HG02885 (cell line): ENCODE results near the gene LCTL.

ENCODE experiments used
- ATAC-seq: cut with Tn5 transposase; IDR thresholded peaks from one replicate; pipeline ENCODE4 v1.9.1; 2021; ENCODE audit warnings: mild to moderate bottlenecking; ENCODE audit not compliant: unreplicated experiment, poor library complexity

LCTL gene, protein sequence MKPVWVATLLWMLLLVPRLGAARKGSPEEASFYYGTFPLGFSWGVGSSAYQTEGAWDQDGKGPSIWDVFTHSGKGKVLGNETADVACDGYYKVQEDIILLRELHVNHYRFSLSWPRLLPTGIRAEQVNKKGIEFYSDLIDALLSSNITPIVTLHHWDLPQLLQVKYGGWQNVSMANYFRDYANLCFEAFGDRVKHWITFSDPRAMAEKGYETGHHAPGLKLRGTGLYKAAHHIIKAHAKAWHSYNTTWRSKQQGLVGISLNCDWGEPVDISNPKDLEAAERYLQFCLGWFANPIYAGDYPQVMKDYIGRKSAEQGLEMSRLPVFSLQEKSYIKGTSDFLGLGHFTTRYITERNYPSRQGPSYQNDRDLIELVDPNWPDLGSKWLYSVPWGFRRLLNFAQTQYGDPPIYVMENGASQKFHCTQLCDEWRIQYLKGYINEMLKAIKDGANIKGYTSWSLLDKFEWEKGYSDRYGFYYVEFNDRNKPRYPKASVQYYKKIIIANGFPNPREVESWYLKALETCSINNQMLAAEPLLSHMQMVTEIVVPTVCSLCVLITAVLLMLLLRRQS

DNA sequence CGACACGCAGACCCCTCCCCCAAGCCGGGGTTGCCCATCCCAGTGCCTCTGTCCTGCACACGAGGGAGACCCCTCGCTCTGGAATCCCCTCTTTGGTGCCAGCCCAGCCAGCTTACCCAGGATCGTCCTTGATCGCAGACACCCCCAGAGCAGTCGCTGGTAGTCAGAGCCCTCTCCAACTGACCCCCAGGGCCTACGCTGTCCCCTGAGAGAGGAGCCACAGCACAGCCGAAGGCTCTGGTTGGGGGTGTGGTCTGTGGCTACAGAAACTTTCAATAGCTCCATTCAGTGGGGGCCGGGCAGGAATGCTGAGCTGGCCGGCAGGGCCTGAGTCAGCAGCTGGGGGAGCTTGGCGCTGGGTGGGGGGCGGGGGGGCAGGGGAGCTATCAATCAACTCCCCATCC lies at the start of gene LCTL:
TSS of gene LCTL (minus strand) at position 258 of the 404 bp plus-strand sequence. CDS start 633 bp downstream, outside the sequence.
- no peak for ATAC-seq

GRCh38 chr15:66614951-66615760 lies 49.4 kb upstream of the LCTL start:
- no peak for ATAC-seq

DNA sequence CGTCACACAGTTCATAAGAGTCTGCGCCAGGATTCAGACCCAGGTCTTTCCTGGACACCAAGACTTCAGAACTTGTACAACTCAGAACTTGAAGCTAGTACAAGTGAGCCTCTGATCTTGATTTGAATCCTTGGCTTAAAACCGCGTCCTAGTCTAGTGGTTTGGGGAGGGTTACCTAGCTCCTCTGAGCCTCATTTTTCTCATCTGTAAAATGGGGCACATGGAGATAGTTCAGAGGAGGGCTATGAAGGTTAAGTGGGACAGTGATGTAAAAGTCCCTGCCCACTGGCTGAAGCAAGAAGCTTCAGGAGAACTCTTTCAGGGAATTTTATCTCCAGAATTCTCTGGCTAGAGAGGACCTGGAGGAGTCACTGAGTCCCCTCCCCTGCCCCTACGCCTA lies 48.7 kb upstream of the LCTL start:
- no peak for ATAC-seq

DNA sequence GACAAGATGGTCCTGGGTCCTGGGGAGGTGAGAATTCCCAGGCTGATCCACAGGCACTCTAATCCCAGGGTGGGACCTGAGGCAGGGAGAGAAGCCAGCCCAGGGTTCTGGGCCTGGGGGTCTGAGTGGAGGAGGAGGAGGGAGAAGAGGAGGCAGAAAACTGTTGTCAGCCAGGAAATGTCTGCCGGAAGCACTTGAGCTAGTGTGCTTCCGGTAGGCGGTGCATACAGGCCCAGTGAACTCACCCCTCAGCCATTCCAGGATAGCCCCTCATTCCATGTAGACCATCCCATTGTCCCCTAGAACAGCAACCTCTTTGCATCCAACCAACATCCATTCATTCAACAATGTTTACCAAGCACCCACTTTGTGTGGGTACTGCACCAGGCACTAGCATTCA lies 47.9 kb upstream of the LCTL start:
- ATAC-seq = no peak

DNA sequence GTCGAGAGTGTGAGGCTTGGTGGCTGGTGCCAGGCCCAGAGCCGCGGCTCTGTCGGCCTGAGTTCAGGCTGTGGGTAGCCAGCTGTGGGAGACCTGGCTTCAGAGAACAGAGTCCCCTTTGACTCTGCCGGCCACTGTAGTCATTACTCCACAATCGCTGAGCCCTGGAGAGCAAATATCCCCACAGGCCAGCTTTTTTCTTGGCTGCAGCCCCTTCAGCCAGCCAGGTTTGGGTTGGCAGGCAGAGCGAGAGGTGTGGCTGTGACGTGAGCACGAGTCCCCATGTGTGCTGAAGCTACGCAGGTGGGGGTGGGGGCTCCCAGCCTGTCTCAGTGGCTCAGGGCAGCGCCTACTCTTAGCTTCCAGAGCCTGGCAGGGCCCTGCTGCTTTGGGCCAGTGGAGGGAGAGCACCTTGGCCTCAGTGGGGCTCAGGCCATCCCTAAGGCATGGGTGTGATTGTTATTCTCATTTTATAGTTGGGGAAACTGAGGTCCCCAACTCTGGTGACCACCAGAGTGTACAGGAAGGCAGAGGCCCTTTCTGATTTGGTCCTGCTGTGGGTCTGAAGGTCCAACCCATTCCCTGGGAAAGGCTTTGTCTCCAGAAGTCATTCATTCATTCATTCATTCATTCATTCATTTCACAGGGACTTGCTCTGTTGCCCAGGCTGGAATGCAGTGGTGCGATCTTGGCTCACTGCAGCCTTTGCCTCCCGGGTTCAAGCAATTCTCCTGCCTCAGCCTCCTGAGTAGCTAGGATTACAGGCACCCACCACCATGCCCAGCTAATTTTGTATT lies 45.7 kb upstream of the LCTL start:
- ATAC-seq = no peak

DNA sequence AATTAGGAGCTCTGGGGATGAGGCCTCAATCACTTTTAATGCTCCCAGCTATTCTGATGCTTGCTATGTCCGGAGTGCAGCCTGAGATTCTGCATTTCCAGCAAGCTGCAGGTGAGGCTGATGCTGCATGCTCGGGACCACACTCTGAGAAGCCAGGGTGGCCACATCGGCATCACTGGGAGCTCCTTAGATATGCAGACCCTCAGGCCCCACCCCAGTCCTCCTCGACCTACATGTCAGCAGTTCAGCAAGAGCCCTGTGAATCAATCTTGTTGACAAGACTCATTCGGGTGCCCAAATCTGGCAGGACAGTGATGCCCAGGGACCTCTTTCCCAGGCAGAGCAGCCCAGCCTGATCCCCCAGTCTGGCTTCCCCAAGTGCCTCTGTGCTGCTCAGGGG lies 44.1 kb upstream of the LCTL start:
- no peak for ATAC-seq

DNA sequence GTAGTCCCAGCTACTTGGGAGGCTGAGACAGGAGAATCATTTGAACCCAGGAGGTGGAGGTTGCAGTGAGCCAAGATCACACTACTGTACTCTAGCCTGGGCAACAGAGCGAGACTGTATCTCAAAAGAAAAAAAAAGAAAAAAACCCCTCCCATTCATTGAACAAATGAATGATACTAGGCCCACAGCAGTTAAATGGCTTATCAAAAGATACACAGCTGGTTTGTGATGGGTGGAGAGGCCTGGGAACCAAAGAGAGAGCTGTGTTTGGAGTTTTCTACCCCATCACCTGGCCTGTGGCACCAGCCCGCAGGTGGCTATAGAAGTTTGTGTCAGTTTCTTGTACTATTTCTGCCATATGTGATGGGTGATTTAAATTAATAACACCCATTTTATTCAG lies 43.1 kb upstream of the LCTL start:
- ATAC-seq = no peak

DNA sequence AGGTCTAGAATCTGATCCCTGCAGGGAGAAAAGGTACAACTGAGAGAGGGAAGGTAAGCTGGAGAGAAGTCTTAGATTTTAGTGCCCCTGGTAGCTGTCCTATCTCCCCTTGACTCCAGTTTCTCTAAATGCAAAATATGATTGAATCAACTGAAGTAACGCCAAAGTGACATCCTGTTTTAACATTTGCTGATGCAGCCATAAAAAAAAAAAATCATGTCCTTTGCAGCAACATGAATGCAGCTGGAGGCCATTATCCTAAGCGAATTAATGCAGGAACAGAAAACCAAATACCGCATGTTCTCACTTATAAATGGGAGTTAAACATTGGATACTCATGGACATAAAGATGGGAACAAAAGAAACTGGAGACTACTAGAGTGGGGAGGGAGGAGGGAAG lies 42.4 kb upstream of the LCTL start:
- ATAC-seq = no peak

DNA sequence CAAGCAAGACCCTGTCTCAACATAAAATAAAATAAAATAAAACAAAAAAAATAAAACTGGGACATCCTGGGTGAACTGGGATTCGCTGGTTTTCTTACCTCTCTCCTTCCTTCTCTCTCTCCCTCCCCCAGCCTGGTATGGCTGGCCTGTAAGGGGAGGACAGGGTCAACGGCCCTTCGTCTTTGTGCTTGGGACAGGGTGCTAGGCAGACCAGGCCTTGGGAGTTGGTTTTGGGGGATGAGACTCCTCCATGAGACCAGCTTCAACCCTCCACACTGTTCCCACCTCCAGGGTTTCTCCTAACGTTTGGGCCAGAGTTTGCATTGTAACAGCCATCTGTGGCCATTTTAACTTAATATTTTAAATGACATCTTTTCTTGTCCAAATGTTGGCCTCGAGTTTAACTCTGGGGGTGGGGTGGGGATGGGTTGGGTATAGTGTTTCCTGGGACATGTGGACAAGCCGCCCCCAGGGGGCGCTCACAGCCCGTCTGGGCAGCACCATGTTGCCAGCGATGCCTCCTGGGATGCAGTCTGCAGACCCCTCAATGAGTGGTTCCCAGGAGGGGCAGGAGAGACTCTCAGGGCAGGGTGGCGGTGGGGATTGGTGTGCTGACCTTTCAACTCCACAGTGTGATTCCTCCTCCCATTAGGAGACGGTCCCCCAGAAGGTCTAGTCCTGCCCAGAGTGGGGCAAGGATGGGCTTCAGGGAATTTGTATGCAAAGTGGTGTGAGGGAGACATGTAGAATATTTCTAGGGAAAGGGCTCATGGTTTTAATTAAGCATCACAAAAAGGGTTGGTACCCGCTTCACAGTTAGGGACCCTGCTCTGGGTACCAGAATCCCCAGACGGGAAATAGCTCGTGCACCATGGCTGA lies 37.7 kb upstream of the LCTL start:
- no peak for ATAC-seq

DNA sequence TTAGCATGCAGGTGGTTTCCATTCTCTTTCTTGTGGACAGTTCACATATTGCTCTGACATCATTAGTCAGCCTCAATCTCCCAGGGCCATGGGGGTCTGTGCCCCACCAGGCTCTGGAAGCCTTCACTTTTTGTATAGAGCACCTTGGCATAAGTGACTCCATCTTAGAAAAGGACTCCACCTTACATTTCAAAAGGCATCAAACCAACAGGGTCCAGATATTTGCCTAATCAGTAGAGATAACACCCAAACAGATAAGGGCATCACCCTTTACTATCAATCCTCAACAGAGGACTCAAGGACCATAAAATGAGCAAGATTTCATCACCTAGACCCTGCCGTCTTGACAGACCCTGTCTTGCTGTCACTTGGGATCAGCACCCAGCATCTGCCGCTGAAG lies 35.7 kb upstream of the LCTL start:
- ATAC-seq = no peak

GRCh38 chr15:66600240-66600627 lies 34.4 kb upstream of the LCTL start:
- no peak for ATAC-seq

DNA sequence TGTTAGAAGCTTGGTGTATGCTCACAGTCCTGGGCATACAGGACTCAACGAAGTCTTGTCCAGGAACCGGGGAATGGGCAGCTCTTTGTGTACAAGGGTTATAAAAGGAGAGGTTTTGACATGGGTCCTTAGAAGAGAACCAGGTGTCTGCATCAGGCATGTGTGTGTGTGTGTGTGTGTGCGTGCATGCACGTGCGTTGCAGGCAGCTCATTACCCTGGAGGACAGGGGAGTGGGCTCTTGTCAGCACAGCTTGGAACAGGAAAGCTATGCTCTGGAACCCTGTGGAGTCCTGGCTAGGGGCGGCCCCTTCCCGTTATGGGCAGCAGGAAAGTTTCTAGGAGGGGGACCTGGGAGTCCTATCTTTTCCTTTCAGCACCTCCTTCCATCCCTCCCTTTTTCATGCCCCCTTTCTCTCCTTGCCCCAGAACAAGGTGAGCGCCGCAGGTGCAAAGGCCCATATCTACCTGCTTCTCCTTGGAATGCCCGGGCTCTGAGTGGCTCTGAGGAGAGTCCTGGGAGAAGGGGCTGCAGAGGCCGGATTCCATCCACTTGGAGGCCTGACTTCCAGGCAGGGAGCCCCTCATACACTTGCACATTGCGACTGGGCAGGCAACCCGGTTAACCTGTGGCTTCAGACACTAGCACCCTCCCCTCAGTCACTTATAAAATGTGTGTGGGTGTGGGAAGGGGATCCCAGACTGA lies 33.9 kb upstream of the LCTL start:
- ATAC-seq = no peak

DNA sequence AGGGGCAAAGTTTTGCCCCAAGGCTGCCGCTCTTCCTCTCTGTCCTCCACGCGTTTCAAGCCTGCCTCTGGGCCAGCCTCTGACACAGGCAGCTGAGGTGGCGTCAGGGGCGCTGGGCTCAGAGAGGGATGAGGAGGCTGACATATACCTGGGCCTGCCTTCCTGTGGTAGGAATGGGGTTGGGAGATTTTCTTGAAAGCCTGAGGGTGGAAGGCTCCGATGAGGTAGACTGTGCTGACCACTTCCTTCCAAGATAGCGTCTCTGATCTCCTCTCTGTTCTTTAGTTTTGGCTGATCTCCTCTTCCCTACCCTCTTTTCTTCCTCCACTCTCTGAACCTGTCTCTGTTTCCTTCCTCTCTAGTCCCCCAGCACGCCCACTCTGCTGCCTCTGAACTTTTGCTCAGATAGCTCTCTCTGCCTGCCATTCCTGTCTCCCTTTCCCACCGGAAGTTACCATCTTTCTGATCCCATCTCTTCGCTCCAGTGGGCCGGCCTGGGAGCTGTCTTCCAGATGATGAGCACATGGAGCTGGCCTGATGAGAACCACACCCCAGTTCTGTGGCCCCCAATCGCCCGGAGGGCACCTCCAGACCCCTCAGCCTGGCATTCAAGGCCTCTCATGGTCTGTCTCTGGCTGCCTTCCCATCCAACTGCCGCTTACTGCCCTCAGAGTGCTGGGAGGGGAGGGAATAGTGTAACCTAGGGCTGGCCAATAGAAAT lies 32.5 kb upstream of the LCTL start:
- ATAC-seq = no peak

GRCh38 chr15:66595931-66596545 lies 30.2 kb upstream of the LCTL start:
- ATAC-seq = no peak

GRCh38 chr15:66595332-66595731 lies 29.5 kb upstream of the LCTL start:
- no peak for ATAC-seq

DNA sequence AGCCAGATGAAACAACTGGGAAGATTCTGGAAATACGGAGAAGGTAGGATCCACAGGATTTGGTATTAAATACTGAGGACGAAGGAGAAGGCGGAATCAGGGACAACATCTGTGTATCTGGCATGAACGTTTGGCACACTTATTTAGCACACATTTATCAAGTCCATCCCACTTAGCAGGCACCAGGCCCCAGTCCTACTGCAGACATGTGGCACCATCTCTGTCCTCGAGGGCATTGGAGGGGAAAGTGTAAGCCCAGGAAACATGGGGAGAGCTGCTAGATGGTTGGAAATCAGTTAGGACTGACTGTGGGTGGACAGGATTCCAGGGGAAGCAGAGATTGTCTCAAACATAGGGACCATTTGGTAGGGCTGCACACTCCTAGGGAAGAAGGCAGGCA lies 29.0 kb upstream of the LCTL start:
- no peak for ATAC-seq

DNA sequence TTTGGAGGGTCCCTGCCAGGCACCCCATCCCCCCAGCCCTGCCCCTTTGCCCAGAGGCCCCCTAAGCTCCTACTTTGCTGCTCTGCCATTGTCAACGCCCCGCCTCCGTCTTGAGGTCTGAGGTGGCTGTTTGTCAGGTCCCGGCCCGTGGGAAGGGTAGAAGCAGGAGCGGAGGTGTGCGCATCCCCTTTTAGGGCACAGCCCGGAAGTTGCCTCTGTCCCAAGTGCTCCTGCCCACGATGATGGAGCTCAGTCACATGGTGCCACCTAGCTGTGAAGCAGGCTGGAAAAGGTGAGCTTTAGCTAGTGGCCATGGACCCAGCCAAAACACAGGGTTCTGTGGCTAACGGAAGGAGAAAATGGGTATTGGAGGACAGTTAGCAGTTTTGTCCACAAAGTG lies 28.5 kb upstream of the LCTL start:
- no peak for ATAC-seq

DNA sequence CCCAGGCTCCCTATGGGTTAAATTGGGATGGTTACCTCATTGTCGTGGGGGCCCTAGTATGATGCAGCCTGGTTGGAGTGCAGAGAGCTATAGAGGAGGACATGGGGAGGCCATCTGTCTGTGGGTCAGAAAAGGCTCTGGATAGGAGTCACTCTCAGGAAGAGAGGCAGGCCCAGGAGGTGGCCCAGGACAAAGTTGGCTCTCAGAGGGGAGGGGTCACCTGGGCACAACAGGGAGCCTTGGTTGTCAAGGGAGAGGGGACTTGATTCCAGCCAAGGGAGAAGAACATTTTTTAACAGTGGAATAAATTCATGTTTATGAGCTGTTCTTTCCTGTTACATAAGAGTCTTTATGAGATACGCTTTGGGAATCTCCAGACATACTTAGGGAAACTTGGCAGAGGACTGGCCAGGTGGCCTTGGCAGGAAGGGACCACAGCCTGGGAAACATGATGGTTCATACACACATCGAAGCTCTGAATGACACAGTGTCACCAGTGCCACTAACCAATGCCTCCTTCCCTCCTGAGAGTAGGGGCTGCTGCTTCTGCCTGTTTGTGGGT lies 27.5 kb upstream of the LCTL start:
- no peak for ATAC-seq
